ENCODE data around the gene SLC47A2.

SLC47A2 gene

DNA sequence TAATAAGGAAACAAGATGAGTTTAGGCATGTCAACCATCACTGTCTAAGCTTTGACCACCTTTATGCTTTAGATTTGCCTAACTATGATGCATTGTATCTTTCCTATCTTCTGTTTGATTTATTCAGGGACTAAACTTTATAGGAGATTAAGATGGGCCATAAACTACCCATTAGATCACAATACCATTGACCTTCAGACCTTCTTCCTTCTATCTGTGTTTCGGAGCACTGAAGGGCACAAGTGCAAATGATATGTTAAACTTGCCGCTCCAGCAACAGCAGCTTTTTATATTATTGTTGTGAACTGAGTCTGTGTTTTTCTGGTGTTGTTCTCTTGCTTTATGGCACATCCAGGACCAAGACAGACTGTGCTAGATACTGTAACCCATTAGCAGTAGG is 84.5 kb downstream of the SLC47A2 start:
- DNase-seq = no peak

- DNase-seq = no peak
These were observed 85.7 kb downstream of the SLC47A2 start for GRCh38 chr17:19630661-19631060.

- DNase-seq = no peak
These were observed 86.3 kb downstream of the SLC47A2 start for GRCh38 chr17:19630035-19630434.

GRCh38 chr17:19629449-19629848 is 86.9 kb downstream of the SLC47A2 start:
- DNase-seq = no peak
